Panc1 (cell line): ENCODE results near the gene TWF2. TPM values are rescaled to one million over a fixed set of nuclear protein-coding genes. Genes with fewer than 3 reads are reported as not detected.

ENCODE experiments used
- ATAC-seq: fragments of 200-7000 bp; cut with Tn5 transposase; 2 replicates; pipeline ENCODE4 v1.9.1; 2020; ENCODE audit warnings: mild to moderate bottlenecking, moderate library complexity
- BruUV-seq: library from RNA; stranded (reverse); fragments of 400-500 nt; replicated peaks from 2 replicates; lab custom pipeline; 2021; lab: Mats Ljungman, UMichigan
- CTCF ChIA-PET: fragments of 300-600 bp; sonication (Branson Sonifier 250); formaldehyde crosslinking; loops from one replicate; lab custom pipeline; 2022; ENCODE audit warnings: antibody characterized with exemption; lab: Charles Lee
- POLR2A ChIA-PET: fragments of 300-600 bp; sonication (Branson Sonifier 250); formaldehyde crosslinking; loops from one replicate; lab custom pipeline; 2022; ENCODE audit warnings: antibody characterized with exemption; lab: Charles Lee
- DNase-seq: peaks from one replicate; pipeline ENCODE4 v3.0.0-alpha.2; 2010; ENCODE audit warnings: low read depth, low spot score
- H3K27ac ChIP-seq: 2 replicates; pipeline ENCODE4 v1.5.1; 2011; ENCODE audit warnings: mild to moderate bottlenecking, low read length, inconsistent platforms
- H3K27me3 ChIP-seq: fragments of 200-500 bp; sonication (Bioruptor generic); 2 replicates; pipeline ENCODE4 v1.6.0; 2014; ENCODE audit warnings: low read length, inconsistent platforms; ENCODE audit not compliant: control insufficient read depth, insufficient read depth
- H3K36me3 ChIP-seq: fragments of 200-500 bp; sonication (Bioruptor generic); 2 replicates; pipeline ENCODE4 v1.5.1; 2014; ENCODE audit warnings: inconsistent platforms, mild to moderate bottlenecking, low read length, moderate library complexity; ENCODE audit not compliant: control insufficient read depth, insufficient read depth
- H3K4me1 ChIP-seq: 2 replicates; pipeline ENCODE4 v1.5.1; 2011; ENCODE audit warnings: inconsistent platforms, mild to moderate bottlenecking, low read length, moderate library complexity; ENCODE audit not compliant: control insufficient read depth, insufficient read depth
- H3K4me3 ChIP-seq, 2 experiments: 2 replicates each; pipeline ENCODE4 v1.5.1; 2011 to 2012; ENCODE audit warnings: low read depth in 2 of 2, low read length in 2 of 2, mild to moderate bottlenecking in 2 of 2, inconsistent platforms in 1 of 2, moderate library complexity in 1 of 2
- H3K9me3 ChIP-seq: fragments of 200-500 bp; sonication (Bioruptor generic); 2 replicates; pipeline ENCODE4 v1.5.1; 2014; ENCODE audit warnings: low read depth, mild to moderate bottlenecking, inconsistent platforms, low read length, moderate library complexity; ENCODE audit not compliant: control insufficient read depth, insufficient read depth
- POLR2AphosphoS5 ChIP-seq: IDR thresholded peaks from 2 replicates; pipeline ENCODE4 v1.6.1; 2012; ENCODE audit warnings: mild to moderate bottlenecking, low read depth, low read length, moderate library complexity
- REST ChIP-seq, 2 experiments: IDR thresholded peaks; 2 replicates each; pipeline ENCODE4 v1.6.1; 2011 to 2012; ENCODE audit warnings: low read depth in 2 of 2, control low read depth in 1 of 2, low read length in 1 of 2, mild to moderate bottlenecking in 1 of 2, moderate library complexity in 1 of 2; ENCODE audit not compliant: insufficient read depth in 1 of 2
- SIN3A ChIP-seq: IDR thresholded peaks from 2 replicates; pipeline ENCODE4 v1.6.1; 2012; ENCODE audit warnings: low read depth, mild to moderate bottlenecking, low read length, moderate library complexity, borderline replicate concordance; ENCODE audit not compliant: insufficient read depth
- TCF7L2 ChIP-seq: IDR thresholded peaks from 2 replicates; pipeline ENCODE4 v1.6.1; 2011; ENCODE audit warnings: mild to moderate bottlenecking, low read depth, low read length, inconsistent platforms
- in situ Hi-C: cut with HindIII; loops from 2 replicates; pipeline ENCODE4 v1.10.0; 2016; ENCODE audit warnings: low sequenced_read_pairs, low pct_unique_long_range_greater_than_20kb
- intact Hi-C: fragments of 100-400 bp; cut with micrococcal nuclease; formaldehyde crosslinking; loops from one replicate; pipeline ENCODE4 v1.10.0; 2022; ENCODE audit not compliant: unreplicated experiment
- total RNA-seq: library from RNA; stranded (reverse); gene quantifications from one replicate; pipeline ENCODE4 v1.2.1, GENCODE V29; 2021; ENCODE audit not compliant: unreplicated experiment
- TF ChIP-seq, protein P1 (sequence below): fragments of 450-650 bp; IDR thresholded peaks from 2 replicates; pipeline ENCODE4 v1.5.1; 2017; ENCODE audit warnings: mild to moderate bottlenecking

TWF2 gene
- total RNA-seq, 1 experiment from 2014 or later, result 51.9 TPM

- ATAC-seq (no peak), DNase-seq (no peak)
- intact Hi-C loops, result no loop called here
- Histone ChIP-seq H3K9me3 (no peaks in the 10 kb centered on the region), H3K4me1 (no peaks in the 10 kb centered on the region), H3K27me3 (no peaks in the 10 kb centered on the region), H3K4me3 (no peak overlapping the region), H3K27ac (no peak overlapping the region), H3K36me3 (no peaks in the 10 kb centered on the region)
- ChIA-PET CTCF (no interaction called here), POLR2A (no interaction called here)
- in situ Hi-C loops, result no loop called here
- TF ChIP-seq TCF7L2 (no peak), REST (IDR thresholded peaks at IDR 0.05; ENCODE audit: insufficient read depth in 1 of 2, low read depth in 2 of 2, low read length in 1 of 2) (no peak), SIN3A (no peak), POLR2AphosphoS5 (no peak)
- TF ChIP-seq, protein P1, sequence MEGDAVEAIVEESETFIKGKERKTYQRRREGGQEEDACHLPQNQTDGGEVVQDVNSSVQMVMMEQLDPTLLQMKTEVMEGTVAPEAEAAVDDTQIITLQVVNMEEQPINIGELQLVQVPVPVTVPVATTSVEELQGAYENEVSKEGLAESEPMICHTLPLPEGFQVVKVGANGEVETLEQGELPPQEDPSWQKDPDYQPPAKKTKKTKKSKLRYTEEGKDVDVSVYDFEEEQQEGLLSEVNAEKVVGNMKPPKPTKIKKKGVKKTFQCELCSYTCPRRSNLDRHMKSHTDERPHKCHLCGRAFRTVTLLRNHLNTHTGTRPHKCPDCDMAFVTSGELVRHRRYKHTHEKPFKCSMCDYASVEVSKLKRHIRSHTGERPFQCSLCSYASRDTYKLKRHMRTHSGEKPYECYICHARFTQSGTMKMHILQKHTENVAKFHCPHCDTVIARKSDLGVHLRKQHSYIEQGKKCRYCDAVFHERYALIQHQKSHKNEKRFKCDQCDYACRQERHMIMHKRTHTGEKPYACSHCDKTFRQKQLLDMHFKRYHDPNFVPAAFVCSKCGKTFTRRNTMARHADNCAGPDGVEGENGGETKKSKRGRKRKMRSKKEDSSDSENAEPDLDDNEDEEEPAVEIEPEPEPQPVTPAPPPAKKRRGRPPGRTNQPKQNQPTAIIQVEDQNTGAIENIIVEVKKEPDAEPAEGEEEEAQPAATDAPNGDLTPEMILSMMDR, result no peak
- BruUV-seq, result no TSS peak
Observed at GRCh38 chr3:52228751-52229291, 10.1 kb downstream of the TWF2 start.

DNA sequence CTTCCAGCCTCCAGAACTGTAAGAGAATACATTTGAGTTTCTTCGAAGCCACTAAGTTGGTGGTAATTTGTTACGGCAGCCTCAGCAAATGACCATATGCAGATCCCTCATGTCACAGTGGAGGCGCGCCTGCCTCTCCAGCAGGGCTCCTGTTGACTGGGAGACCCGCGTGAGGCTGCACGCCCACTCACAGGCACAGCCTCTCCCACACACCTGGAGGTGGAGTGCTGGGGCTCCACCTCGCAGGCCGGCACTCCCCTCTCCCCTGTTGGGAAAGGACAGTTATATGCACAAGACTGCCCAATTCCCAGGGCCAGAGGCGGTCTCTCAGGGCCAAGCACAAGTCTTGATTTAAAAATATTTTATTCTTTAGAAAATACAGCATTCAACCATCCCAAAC is 10.7 kb downstream of the TWF2 start:
- TF ChIP-seq POLR2AphosphoS5 (no peak), TCF7L2 (no peak), REST (IDR thresholded peaks at IDR 0.05; ENCODE audit: insufficient read depth in 1 of 2, low read depth in 2 of 2, low read length in 1 of 2) (no peak), SIN3A (no peak)
- TF ChIP-seq, protein P1, result no peak
- no TSS peak for BruUV-seq
- Histone ChIP-seq H3K27ac (no peak overlapping the region), H3K9me3 (no peaks in the 10 kb centered on the region), H3K27me3 (no peaks in the 10 kb centered on the region), H3K4me3 (no peak overlapping the region), H3K4me1 (no peaks in the 10 kb centered on the region), H3K36me3 (no peaks in the 10 kb centered on the region)
- ChIA-PET POLR2A (no interaction called here), CTCF (no interaction called here)
- DNase-seq (no peak), ATAC-seq (no peak)
- in situ Hi-C loops (no loop called here), intact Hi-C loops (no loop called here)
